ENCODE data around the gene TPO. TPM values are rescaled to one million over a fixed set of nuclear protein-coding genes. Genes with fewer than 3 reads are reported as not detected.

The TPO gene
- total and polyA plus RNA-seq, 8 donors, result 0.19 to 8.2 (median 0.49) TPM; not detected in 1

DNA sequence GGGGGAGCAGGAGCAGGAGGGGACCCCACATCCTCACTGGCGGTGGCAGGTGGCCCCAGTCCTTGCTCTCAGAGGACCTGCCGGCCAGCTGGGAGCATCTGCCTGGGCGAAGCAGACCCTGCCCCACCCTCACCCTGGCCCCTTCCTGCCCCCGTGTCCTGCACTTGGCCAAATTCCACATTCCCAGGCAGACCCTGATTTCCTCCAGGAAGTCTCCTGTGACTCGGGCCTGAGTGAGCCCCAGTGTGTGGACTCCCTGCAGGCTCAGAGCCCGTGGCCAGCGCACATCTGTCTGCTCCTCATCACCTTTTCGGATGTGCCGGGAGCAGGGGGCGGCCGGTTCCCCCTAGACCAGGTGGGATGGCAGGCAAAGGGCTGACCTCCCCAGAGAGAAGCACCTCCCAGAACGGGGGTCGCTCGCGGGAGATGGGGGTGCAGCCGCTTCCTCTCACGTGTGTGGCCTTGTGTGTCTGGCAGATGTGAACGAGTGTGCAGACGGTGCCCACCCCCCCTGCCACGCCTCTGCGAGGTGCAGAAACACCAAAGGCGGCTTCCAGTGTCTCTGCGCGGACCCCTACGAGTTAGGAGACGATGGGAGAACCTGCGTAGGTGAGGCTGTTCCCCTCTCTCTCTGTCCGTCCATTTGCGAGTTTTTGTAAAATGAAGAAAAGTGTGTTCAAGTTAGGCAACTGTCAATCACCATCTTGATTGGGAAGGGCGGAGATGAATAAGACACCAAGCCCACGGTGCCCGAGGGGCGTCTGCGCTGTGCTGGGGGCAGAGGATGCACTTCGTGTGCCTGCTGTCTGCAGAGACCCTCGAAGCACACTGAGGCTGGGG, 90.4 kb downstream of the TPO start:
- ATAC-seq, result no peak
- intact Hi-C loops (cut with DNase I), result no loop called here
- DNase-seq, result peak in 2 of 6 donors; percentile 35 to 63
- Histone ChIP-seq H3K27ac (no peak overlapping the region), H3K27me3 (no peaks in the 10 kb centered on the region), H3K4me1 (no peaks in the 10 kb centered on the region), H3K9me3 (no peaks in the 10 kb centered on the region), H3K4me3 (no peak overlapping the region), H3K36me3 (no peaks in the 10 kb centered on the region)
- WGBS, 2 donors, result 67 to 73% methylated on average over 36 of the region's 36 CpGs
- TF ChIP-seq, protein P1, sequence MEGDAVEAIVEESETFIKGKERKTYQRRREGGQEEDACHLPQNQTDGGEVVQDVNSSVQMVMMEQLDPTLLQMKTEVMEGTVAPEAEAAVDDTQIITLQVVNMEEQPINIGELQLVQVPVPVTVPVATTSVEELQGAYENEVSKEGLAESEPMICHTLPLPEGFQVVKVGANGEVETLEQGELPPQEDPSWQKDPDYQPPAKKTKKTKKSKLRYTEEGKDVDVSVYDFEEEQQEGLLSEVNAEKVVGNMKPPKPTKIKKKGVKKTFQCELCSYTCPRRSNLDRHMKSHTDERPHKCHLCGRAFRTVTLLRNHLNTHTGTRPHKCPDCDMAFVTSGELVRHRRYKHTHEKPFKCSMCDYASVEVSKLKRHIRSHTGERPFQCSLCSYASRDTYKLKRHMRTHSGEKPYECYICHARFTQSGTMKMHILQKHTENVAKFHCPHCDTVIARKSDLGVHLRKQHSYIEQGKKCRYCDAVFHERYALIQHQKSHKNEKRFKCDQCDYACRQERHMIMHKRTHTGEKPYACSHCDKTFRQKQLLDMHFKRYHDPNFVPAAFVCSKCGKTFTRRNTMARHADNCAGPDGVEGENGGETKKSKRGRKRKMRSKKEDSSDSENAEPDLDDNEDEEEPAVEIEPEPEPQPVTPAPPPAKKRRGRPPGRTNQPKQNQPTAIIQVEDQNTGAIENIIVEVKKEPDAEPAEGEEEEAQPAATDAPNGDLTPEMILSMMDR (IDR thresholded peaks at IDR 0.05), result no peak
- no peak for FAIRE-seq

- Histone ChIP-seq H3K4me3 (no peak overlapping the region), H3K27ac (no peak overlapping the region), H3K4me1 (no peaks in the 10 kb centered on the region), H3K27me3 (no peaks in the 10 kb centered on the region), H3K9me3 (no peaks in the 10 kb centered on the region), H3K36me3 (no peaks in the 10 kb centered on the region)
- 71 to 72% methylated on average over 10 of the region's 10 CpGs for WGBS, 2 donors
- DNase-seq, result peak in 2 of 6 donors; percentile 48 to 52
- ATAC-seq, result no peak
- FAIRE-seq, result no peak
- TF ChIP-seq, protein P1 (IDR thresholded peaks at IDR 0.05), result no peak
- intact Hi-C loops (cut with DNase I), result no loop called here
Observed at GRCh38 chr2:1504311-1504750, 91.1 kb downstream of the TPO start.

DNA sequence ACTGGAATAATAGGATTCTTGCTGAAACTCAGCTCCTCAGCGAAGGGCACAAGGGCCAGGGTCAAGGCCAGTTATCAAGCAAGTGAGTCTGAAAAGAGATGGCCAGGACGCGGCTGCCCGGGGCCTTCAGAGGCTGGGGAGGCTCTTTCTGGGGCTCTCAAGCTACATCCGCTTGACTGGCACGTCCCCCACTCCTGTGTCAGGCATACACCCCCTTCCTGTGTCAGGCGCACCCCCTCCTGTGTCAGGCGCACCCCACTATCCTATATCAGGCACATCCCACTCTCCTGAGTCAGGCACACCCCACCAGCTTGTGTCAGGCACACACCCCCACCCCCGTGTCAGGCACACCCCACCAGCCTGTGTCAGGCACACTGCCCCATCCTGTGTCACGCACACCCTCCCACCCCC, 91.8 kb downstream of the TPO start:
- Histone ChIP-seq H3K36me3 (no peaks in the 10 kb centered on the region), H3K4me3 (no peak overlapping the region), H3K27ac (no peak overlapping the region), H3K4me1 (no peaks in the 10 kb centered on the region), H3K9me3 (no peaks in the 10 kb centered on the region), H3K27me3 (no peaks in the 10 kb centered on the region)
- 76 to 90% methylated on average over 10 of the region's 10 CpGs for WGBS, 2 donors
- peak in 2 of 6 donors; percentile 25 to 43 for DNase-seq
- FAIRE-seq, result no peak
- intact Hi-C loops (cut with DNase I), result no loop called here
- TF ChIP-seq, protein P1 (IDR thresholded peaks at IDR 0.05), result no peak
- ATAC-seq, result no peak

DNA sequence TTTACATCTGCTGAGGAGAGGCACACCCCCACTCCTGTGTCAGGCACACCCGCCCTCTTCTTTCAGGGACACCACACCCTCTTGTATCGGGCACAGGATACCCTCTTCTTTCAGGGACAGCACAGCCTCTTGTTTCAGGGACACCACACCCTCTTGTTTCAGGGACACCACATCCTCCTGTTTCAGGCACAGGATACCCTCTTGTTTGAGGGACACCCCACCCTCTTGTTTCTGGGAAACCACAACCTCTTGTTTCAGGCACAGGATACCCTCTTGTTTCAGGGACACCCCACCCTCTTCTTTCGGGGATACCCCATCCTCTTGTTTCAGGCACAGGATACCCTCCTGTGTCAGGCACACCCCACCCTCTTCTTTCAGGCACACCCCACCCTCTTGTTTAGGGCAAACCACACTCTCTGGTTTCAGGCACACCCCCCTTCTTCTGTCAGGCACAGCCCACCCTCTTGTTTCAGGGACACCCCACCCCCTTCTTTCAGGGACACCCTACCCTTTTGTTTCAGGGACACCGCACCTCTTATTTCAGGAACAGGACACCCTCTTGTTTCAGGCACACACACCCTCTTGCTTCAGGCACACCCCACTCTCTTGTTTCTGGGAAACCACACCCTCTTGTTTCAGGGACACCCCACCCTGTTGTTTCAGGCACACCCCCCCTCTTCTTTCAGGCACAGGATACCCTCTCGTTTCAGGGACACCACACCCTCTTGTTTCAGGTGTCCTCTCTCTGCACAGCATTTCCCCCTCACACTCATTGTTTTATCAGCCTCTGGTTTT, 96.2 kb downstream of the TPO start:
- ATAC-seq, result no peak
- no peaks in the 10 kb centered on the region for H3K36me3 ChIP-seq

More for the DNA sequence above, 96.2 kb downstream of the TPO start:
- FAIRE-seq (no peak), DNase-seq (peak in 2 of 6 donors; percentile 2 to 3)
- WGBS, 2 donors, result 70 to 72% methylated on average over 5 of the region's 5 CpGs
- no peak overlapping the region for H3K4me3 ChIP-seq
- TF ChIP-seq, protein P1 (IDR thresholded peaks at IDR 0.05), result no peak
- no peaks in the 10 kb centered on the region for H3K27me3 ChIP-seq
- no peak overlapping the region for H3K27ac ChIP-seq
- H3K9me3 ChIP-seq, result no peaks in the 10 kb centered on the region
- intact Hi-C loops (cut with DNase I), result no loop called here
- H3K4me1 ChIP-seq, result no peaks in the 10 kb centered on the region

Data from pancreas (tissue), 10 donors.